Placental epithelial cell (primary cell): Measurements from ENCODE around the gene SLC1A4. TPM values are rescaled to one million over a fixed set of nuclear protein-coding genes. Genes with fewer than 3 reads are reported as not detected.

Experiments used
- small RNA-seq: library from RNA; depleted of rRNA; stranded (forward); fragments of <200 nt; gene quantifications from one replicate; pipeline ENCODE3, GENCODE V24; 2012
- total RNA-seq: library from RNA; depleted of rRNA; stranded (reverse); fragments of >200 nt; gene quantifications from 2 replicates; pipeline ENCODE4 v1.2.3, GENCODE V29; 2012

The SLC1A4 gene
- 7.9 and 22.6 TPM in 2 replicates for total RNA-seq

GRCh38 chr2:64989126-64989981 lies at the start of gene SLC1A4:
Gene SLC1A4 (plus strand): TSS chr2:64989399. CDS start chr2:64989644, 245 bp downstream.

GRCh38 chr2:65056215-65057053 lies 67.2 kb downstream of the SLC1A4 start, which contains the start of gene CEP68:
Gene CEP68 (plus strand): TSS chr2:65056416. CDS start chr2:65069445, 13,029 bp downstream.

Small RNAs within 50 kb of the gene (small RNA-seq; reads per million reads assigned to genes)
- gene RNU6-548P: not detected

Other genes starting within 250 kb of the SLC1A4 start
- 6.6 and 8.6 TPM in 2 replicates for gene CEP68, start 67.0 kb downstream of the SLC1A4 start, total RNA-seq
- gene RAB1A, start 140.7 kb downstream of the SLC1A4 start, total RNA-seq: 79.2 and 86.4 TPM in 2 replicates
- 46.7 and 79.4 TPM in 2 replicates for gene ACTR2, start 238.4 kb downstream of the SLC1A4 start, total RNA-seq